GM19372 (cell line): ENCODE data around the gene S100A13.
"Not testable (repeated sequence)": the region's sequence is repeated elsewhere in the genome, so short reads cannot be mapped to it uniquely, and the experiment has no call there.

Experiments used
- ATAC-seq: cut with Tn5 transposase; IDR thresholded peaks from one replicate; pipeline ENCODE4 v1.9.1; 2021; ENCODE audit warnings: mild to moderate bottlenecking, low read depth, moderate library complexity; ENCODE audit not compliant: unreplicated experiment

S100A13 gene

DNA sequence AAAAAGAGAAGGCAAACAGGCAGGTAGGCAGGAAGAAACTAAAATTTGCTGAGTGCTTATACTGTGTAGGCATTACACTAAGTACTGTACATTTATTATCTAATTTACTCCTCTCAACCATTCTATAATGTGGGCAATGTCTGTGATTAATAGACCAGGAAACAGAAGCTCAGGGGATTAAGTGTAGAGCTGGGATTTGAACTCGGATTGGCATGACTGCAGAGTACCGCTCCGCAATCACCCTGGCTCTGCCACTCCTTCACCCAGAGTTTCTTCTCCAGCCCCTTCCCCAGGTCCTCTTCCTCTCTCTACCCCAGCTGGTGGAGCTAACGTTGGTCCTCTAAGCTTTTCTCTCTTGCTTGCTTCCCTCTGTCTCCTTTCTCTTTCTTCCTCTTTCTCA lies 50.2 kb downstream of the S100A13 start:
- ATAC-seq = no peak

DNA sequence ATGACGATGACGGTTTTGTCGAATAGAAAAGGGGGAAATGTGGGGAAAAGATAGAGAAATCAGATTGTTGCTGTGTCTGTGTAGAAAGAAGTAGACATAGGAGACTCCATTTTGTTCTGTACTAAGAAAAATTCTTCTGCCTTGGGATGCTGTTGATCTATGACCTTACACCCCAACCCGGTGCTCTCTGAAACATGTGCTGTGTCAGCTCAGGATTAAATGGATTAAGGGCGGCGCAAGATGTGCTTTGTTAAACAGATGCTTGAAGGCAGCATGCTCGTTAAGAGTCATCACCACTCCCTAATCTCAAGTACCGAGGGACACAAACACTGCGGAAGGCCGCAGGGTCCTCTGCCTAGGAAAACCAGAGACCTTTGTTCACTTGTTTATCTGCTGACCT lies 51.8 kb downstream of the S100A13 start:
- not testable (repeated sequence) for ATAC-seq

DNA sequence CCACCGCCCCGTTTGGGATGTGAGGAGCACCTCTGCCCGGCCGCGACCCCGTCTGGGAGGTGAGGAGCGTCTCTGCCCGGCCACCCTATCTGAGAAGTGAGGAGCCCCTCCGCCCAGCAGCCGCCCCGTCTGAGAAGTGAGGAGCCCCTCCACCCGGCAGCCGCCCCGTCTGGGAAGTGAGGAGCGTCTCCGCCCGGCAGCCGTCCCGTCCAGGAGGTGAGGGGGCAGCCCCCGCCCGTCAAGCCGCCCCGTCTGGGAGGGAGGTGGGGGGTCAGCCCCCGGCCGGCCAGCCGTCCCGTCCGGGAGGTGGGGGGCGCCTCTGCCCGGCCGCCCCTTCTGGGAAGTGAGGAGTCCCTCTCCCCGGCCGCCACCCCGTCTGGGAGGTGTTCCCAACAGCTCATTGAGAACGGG lies 52.2 kb downstream of the S100A13 start:
- ATAC-seq = not testable (repeated sequence)

DNA sequence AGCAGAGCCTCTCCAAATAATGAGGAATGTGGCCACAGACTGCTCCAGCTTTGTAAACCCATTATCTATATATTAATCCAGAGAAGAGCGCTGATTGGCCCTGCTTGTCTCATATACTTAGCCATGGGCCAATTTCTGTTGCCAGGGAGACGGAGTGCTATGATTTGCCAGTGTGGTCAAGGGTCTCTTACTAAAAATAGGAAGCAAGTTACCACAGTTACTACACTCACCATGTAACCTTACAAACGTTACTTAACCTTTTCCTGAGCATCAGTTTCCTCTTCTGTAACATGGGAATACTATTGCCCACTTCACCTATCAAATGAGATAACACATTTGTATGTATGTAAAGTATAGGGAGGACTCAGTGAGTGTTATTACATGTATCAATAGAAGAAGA lies 54.0 kb downstream of the S100A13 start:
- ATAC-seq = no peak

DNA sequence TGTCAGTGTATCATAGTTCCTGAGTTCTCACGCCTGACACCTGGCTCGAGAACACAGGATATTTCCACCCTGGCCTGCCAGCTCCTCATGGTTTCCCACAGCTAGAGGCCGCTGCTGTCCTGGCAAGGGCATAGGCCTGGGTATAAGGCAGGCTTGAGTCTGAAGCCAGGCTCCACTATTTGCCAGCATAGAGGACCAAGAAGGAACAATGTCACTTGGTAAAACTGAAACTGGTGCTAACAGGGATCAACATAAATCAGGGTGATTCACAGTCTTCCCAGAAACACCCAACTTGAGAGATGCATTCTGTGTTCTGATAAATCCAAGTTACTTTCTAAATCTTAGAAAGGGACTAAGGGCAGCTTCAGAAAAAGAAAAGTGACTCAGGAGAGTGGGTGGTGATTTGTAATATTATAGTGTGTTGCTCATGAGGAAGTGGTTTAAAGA lies 54.7 kb downstream of the S100A13 start:
- ATAC-seq = no peak

DNA sequence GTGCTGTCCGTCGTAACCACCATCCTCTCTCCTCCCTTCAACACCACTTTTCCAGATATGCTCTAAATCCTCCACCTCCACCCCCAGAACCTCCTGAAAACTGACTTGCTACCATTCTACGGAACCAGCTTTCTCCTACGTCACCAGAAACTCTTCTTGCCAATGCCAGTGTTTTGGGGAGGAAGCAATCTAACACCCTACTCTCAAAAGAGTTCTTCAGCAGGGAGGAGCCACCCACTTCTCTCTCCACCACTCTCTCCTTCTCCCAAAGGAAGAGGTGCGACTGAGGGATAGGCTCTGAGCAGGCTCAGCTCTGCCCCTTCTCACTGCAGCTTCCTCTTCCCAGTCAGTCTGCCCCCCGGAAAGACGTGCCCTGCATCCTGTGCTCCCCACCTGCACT lies 55.6 kb downstream of the S100A13 start:
- no peak for ATAC-seq

DNA sequence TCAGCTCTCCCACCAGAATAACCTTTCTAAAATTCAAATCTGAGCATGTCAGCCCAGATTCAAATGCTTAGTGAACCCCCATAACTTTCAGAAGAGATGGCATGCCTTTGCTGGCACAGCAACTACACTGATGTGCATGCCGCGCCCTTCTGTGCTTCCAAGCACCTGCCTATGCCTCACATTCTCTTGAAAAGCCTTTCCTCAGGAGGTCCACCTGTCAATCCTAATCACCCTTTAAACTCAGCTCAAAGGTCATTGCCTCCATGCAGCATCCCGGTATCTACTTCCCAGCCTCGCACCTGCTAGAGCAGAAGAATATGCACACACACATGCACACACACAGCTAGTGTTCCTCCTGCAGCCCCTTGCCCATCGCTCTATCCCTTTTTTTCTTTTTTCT lies 56.4 kb downstream of the S100A13 start:
- ATAC-seq = no peak

DNA sequence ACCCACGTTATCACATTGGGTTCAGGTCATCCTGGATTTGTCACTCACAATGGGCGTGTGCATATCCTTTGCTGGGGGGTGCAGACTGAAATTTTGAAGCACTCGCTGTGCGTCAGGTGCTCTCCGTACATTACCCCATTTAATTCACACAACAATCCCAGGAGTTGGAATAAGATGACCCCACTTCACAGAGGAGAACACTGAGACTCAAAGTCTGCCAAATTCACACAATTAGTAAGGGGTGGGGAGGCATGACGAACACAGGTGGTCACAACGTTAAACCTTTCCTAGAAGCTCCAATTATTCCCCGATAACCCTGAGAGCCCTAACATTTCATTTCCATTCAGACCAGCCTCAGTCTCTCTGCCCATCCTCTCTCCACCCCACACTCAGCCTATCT lies 57.8 kb downstream of the S100A13 start:
- no peak for ATAC-seq
